Activated naive CD4-positive, alpha-beta T cell (primary cell): Measurements from ENCODE around the gene CIDEB.
A peak's percentile ranks its signal among the peaks of the same experiment; 100 is the strongest.
"Not testable (repeated sequence)": the region's sequence is repeated elsewhere in the genome, so short reads cannot be mapped to it uniquely, and the experiment has no call there.

Source experiments
- DNase-seq, 4 experiments: peaks; one replicate each; lab custom pipeline; 2025; lab: John Stamatoyannopoulos, UW

Gene CIDEB

DNA sequence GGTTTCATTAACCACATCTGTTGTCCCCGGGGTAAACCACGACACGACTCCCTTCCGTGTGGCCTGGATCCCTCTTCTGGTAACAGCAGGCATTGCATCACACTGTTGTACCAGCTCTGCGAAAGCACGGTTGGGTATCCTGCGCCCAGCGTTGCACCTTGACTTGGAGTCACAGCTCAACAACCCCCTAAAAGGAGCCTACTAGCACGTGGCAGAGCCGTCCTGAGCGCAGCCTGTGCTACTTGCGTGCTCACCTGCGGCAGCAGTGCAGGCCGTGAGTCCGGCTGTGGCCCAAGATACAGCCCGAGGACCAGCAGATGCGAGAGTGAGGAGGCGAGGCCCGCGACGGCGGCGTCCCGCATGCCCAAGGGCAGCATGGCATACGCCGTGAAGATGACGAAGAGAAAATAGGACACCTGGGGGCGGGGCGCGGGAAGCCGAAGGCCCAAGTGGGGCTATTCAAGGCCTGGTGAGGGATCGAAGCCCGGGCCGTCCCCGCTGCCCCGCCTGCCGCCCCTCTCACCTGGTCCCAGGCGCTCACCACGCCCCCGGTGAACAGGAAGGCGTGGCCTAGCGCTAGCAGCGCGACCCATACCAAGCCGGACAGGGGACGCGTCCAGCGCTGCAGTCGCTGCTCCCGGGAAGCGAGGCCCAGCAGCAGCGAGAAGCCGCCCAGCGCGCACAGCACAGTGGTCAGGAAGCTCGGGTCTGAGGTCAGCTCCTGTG is 24.7 kb upstream of the CIDEB start:
- peak; percentile 32 to 68 (median 58) for DNase-seq

DNA sequence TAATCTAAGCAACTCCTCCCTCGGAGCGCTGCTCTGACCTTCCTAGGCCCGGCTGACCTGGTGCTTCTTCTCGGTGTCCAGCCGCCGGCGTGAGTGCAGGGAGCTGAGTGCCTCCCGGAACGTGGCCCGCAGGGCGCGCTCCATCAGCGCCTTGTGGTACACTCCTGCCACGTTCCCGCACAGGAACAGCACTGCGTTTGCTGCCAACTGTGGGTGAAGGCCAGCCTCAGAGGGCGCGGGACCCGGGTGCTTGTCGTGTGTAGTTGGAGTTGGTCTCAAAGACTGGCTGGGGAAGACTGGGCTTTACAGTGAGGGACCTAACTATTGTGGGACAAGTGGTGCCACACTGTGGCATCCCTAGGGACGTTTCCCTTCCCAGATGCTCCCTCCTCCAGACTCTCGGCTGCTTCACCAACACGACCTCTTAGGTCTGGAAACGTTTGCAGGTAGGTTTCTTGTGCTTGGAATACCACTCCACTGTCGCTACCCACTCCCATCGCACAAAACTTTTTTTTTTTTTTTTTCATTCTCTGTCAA is 24.0 kb upstream of the CIDEB start:
- DNase-seq = no peak

DNA sequence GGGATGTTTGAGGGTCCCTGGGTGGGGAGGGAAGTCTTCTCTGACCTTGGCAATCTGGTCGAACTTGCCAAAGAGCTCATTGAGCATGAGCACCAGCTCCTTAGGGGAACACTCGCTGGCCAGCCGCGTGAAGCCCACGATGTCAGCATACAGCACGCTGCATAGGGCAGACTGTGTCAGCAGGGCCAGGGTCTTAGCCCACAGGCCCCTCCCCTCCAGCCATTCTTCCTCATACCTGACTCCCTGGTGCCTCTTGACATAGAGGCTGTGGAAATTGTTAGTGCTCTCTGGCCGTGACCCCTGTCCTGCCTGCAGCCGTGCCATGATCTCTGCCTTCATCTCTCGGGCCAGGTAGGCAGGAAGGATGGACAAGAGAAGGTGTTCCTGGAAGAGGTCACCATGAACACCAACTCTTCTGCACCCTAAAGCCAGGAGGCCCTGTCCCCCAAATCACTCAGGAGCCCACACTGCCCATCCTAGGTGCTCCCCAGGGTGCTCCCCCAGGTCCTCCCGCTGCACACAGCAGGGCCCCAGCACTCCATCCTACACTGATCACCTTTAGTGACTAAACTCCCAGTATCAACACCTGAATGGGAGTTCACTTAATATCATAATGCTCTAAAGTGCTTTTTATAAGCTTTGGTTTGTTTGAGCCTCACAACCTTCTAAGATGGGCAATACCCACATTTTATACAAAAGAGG is 23.3 kb upstream of the CIDEB start:
- no peak for DNase-seq

DNA sequence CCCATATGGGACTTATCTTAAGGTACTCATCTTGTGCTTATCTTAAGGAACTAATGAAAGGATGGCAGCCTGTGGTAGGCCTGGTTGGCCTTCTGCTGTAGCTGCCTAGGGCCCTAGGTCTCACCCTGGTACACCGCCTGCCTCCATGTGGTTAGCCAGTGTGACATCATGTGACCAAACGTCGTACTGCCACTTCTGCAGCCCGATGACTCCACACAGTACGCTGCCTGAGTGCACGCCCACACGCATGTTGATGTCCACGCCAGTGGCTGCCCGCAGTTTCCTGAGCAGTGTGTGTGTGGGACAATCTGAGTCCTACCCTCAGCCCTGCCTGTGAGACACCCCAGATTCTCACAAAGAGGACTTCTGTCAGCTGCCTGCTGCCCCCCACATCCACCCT is 22.0 kb upstream of the CIDEB start:
- peak in 1 of 4 experiments; percentile 18 for DNase-seq

DNA sequence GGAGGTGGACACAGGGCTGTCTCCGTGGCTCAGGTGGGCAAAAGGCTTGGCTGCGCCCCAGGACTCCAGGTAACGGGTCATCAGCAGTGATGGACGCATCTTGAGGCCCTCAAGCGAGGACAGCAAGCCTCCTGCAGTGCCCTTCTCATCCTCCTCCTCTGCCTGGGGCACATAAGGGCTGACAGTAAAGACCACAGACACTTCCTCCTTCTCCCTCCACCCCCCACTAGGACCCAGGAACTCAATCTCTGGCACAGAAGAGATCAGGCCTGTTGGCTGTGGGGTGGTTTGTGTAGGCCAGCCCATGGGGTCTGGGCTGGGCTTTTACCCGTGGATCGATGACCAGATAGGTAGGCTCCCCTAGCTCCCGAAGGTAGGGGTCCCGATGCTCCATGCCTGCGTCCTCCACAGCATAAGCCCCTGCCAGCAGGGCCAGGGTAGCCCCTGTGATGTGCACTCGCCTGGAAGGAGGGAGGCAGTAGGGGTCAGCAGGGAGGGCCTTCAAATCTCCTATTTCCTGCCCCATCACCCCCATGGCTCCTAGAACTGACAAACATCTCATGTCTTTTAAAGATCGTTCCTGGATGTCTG is 21.4 kb upstream of the CIDEB start:
- no peak for DNase-seq

DNA sequence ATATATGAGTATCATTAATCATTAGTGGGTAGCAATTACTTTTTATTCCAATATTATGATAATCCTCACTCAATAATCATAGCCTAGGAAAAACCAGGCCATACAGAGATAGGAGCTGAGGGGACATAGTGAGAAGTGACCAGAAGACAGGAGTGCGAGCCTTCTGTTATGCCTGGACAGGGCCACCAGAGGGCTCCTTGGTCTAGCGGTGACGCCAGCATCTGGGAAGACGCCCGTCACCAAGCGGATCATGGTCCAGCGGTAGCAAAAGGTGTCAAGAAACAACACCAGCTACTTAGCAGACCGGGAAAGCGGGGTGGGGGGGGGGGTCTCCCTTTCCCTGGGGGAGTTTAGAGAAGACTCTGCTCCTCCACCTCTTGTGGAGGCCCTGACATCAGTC is 20.1 kb upstream of the CIDEB start:
- not testable (repeated sequence) for DNase-seq

DNA sequence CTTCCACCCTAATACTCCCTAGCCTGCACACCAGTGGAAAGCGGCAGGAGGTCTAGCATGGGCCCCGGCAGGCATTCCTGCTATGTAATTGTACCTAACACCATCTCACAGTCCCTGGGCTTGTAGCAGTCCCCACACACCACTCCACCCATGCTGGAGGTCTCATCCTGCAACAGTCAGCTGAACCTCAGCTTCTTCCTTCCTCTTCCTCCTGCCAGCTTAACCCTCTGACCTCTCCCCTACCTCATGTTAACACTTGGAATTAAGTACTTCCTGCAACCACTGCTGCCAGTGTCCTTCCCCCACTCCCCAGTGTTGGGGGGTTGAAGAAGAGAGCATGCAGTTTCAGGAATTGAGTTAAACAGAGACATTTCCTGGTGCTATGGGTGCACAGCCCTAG is 19.5 kb upstream of the CIDEB start:
- DNase-seq = no peak

DNA sequence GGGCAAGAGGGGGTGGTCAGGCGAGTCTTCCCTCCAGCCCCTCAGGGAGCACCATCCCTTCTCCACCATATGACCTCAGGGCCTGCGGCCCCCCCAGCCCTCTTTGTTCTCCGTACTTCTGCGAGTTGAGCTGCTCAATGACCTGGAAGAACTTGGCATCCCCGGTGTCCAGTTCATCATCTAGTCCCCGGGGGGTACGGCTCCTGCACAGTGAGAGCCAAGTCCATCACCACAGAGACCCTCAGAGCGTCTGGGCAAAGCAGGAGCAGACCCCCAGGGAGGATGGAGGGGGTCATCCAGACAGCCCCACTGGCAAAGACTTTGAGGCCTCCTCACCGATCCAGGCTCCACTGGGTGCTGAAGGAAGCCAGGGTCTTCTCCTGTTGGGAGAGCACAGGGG is 18.2 kb upstream of the CIDEB start:
- DNase-seq = no peak

DNA sequence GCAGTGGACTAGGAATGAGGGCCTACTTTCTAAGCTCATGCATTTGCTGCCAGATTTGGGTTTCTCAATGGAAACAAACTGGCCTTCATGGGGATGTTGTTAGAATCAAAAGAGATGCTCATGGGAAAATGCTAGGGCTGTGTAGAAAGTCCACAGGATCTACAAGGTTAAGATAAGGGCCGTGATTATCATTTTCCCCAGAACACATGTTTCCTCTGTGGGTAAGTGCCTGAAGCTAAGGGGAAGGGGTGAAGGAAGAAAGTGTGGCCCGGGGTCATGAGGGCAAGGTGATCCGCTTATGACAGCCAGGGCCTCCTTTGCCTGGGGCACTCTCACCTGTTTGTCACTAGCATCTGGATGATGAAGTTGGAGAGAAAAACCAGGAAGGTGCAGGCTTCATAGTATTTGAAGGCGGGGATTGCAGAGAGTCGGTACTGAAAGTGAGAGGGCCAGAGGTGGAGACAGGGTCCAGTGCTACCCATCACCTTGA is 17.3 kb upstream of the CIDEB start:
- DNase-seq = no peak

DNA sequence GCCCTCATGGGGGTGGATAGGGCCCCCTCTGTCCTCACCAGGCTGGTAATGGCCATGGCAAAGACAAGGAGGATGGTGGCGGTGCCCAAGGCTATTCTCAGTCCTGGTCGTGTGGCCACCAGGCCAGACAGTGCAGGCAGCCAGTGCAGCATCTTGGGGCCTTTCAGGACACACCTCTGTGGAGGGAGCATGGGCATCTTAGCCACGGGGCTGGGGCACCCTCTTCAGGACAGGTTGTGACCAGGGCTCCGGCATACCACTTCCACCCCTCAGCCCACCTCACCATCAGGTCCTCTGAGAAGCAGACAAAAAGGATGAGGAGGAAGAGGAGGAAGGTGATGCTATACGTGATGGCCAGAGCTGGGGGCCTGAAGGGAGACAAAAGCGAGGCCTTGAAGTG is 16.2 kb upstream of the CIDEB start:
- DNase-seq = no peak

DNA sequence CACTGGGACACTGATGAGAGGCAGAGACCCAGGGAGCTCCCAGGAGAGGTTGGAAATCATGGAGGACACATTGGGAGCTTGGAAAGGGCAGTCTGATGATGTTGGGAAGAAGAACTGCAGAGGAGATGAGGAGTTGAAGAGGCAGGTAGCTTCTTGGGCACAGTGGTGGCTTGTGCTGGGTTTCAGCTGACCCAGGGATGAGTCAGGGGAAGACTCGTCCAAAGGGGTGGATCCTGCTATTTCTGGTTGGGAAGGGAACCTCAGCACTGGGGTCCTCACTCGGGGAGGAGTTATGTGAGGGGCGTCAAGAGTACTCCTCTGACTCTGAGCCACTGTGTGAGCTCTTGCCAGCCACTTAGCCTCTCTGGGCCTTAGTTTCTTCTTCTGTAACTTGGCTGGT is 15.6 kb upstream of the CIDEB start:
- DNase-seq = no peak

DNA sequence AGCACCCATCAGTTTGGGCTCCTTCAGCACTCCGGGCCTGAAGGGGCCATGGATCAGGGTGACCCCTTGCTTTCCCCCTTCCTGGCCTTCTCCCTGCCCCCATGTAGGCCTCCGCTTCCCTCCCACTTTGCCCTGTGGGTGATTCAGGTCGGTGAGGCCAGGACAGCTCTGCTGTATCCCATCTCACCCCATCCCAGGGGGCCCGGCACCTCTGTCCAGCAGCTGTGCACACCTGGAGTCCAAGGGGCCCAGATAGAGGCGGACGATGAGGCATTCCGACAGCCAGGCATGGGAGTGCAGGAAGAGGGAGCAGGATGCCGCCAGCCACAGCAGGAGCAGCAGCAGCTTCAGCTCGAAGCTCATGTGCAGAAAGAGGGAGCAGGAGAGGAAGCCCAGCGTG is 14.9 kb upstream of the CIDEB start:
- DNase-seq = no peak

DNA sequence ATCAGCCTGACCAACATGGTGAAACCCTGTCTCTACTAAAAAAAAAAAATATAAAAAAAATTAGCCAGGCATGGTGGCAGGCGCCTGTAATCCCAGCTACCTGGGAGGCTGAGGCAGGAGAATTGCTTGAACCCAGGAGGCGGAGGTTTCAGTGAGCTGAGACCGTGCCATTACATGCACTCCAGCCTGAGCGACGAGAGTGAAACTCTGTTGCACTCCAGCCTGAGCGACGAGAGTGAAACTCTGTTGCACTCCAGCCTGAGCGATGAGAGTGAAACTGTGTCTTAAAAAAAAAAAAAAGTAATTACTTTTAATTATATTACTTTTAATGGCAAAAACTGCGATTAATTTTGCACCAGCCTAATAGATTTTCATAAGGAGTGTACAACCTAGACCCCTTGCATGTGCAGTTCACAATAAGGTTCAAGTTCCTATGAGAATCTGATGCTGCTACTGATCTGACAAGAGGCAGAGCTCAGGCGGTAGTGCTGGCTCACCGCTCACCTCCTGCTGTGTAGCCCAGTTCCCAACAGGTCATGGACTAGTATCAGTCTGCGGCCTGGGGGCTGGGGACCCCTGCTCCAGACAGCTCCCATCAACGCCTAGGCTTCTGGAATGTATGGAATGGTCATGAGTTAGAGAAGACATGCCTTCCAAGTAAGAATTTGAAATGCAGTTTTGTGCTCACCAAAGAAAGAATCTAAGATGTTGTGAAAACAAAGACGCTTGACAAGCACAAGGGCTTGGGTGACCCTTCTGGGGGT is 13.6 kb upstream of the CIDEB start:
- no peak for DNase-seq

DNA sequence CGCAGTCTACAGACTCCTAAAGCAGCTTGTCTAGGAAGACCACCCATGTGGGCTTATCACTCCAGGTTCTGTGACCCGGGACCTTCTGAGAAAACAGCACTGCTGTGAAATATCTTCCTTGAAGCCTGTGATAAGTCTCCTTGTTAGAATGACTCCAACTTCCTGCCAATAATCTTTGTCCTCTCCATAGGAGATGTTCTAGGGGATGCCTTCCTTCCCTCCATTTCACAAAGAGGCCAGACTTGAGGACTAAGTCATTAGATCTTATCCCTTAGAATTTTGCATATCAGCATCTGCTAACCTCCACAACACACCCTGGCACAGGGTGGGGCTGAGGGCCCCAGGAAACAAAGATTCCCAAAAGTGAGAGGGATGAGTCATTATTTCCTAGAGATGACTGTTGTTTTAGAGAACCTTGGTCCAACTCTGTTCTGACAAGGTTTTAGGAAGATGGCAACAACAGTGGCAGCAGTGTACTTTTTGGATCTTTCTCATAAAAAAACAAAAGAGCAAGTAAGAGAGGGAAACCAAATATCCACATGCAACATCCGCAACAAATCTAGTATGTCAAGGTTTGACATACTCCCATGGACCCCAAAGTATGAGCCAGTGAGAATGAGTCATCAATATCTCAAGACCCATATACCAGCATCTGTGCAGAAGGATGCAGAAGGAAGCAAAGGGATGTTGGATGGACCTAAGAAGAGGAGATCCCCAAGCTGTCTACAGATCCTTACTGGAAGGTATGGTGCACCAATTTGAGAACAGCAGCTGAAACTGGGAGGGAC is 9.6 kb upstream of the CIDEB start:
- DNase-seq = no peak

DNA sequence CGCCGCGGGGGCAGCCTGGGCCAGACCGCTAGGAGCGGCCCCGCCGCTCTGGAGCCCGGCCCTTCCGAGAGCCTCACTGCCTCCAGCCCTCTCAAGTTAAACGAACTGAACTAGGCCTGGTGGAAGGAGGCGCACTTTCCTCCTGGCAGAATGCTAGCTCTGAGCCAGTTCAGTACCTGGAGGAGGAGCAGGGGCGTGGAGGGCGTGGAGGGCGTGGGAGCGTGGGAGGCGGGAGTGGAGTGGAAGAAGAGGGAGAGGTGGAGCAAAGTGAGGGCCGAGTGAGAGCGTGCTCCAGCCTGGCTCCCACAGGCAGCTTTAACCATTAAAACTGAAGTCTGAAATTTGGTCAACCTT is 8.8 kb upstream of the CIDEB start:
- DNase-seq = no peak

DNA sequence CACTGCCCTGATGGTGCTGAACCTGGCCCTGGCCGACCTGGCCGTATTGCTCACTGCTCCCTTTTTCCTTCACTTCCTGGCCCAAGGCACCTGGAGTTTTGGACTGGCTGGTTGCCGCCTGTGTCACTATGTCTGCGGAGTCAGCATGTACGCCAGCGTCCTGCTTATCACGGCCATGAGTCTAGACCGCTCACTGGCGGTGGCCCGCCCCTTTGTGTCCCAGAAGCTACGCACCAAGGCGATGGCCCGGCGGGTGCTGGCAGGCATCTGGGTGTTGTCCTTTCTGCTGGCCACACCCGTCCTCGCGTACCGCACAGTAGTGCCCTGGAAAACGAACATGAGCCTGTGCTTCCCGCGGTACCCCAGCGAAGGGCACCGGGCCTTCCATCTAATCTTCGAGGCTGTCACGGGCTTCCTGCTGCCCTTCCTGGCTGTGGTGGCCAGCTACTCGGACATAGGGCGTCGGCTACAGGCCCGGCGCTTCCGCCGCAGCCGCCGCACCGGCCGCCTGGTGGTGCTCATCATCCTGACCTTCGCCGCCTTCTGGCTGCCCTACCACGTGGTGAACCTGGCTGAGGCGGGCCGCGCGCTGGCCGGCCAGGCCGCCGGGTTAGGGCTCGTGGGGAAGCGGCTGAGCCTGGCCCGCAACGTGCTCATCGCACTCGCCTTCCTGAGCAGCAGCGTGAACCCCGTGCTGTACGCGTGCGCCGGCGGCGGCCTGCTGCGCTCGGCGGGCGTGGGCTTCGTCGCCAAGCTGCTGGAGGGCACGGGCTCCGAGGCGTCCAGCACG is 8.2 kb upstream of the CIDEB start:
- no peak for DNase-seq

DNA sequence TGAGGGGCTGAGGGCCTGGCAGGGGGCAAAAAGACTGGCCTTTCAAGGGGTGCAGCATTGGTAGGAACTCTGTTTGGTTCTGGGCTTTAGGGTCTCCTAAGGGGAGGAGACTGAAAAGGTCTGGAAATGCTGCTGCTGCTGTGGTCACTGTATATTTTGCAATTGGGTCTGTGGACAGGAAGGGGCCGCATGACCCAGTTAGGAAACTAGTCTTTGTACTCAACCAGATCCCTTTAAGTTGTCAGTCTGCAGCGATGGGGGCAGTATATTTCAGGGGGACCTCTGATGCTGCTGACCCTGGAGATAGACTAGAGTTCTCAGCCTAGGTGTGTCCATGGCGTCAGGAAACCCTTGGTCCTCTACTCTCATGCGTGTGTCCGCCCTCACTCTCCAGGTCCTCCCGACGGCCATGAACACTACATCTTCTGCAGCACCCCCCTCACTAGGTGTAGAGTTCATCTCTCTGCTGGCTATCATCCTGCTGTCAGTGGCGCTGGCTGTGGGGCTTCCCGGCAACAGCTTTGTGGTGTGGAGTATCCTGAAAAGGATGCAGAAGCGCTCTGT is 7.5 kb upstream of the CIDEB start:
- no peak for DNase-seq

DNA sequence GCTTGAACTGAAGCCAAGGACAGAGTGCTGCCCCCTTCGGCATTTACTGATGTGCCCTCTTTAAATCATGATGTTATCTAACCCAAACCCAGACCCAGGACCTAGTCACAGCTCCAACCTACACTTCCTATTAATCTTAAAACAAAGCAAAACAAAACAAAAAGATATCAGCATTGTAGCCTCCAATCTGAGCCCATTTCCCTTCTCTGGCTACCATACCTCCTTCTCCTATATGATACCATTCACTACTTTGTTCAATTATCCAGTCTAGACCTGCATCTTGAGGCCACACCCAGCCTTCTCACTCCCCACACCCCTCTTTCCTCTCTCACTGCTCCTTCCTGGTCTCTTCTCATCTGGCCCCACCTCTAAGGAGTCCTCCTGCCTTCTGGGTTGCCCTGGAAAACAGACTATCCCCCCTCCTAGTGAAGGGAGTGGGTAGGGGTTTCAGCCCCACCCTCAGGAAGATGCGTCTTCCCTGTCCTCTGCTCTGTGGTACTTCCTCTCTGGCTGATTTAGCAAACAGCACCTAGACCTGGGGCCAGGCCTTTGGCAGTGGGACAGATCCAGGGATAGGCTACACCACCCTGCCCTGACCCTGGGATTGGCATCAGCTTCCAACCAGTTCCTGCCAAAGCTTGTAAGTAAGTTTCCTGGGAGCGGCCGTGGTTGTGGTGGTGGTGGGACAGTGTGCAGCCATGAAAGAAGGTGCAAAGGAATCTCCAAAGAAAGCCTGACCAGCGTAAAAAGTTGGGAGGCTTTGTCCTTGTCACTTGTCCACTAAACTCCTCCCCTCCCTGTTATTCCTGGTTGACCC is 6.8 kb upstream of the CIDEB start:
- DNase-seq = no peak

DNA sequence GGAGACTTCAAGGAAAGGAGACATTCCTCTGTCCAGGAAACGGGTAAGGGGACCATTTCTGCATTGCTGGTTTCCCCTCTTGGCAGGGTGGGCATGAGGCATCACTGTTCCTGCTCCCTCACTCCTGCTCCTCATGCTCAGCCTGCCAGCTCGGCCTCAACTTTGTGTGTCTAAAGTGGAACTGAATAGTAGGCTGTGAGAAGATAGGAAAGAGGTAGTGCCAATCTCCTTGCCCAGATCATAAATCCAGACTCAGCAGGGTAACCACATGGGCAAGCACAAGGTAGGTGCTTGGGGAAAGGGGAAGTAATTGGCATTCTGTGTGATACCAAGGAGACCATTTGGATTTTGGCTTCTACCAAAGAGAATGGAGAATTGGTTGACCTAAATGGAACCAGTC is 6.1 kb upstream of the CIDEB start:
- DNase-seq = no peak
